Stimulated activated CD4-positive, alpha-beta T cell treated with anti-CD3 and anti-CD28 coated beads, Interleukin-15, amount 100 ng/mL, for 1 hour (primary cell): ENCODE measurements around the gene NOP56.
"Not testable (repeated sequence)": the region's sequence is repeated elsewhere in the genome, so short reads cannot be mapped to it uniquely, and the experiment has no call there.

ENCODE experiments used
- DNase-seq, 2 donors: peaks; one replicate each; pipeline ENCODE4 v3.0.0-alpha.2; 2020; ENCODE audit warnings: low read depth in 1 of 2, low spot score in 1 of 2

NOP56 gene

GRCh38 chr20:2640899-2641298, 11.5 kb upstream of the NOP56 start:
- DNase-seq, result no peak

- DNase-seq, result no peak
Measured at GRCh38 chr20:2643708-2644107, 8.7 kb upstream of the NOP56 start.

GRCh38 chr20:2652724-2653555, 508 bp downstream of the NOP56 start:
- DNase-seq, result peak in 1 of 2 donors; percentile 48

GRCh38 chr20:2653556-2654383, 1.3 kb downstream of the NOP56 start:
- no peak for DNase-seq

DNA sequence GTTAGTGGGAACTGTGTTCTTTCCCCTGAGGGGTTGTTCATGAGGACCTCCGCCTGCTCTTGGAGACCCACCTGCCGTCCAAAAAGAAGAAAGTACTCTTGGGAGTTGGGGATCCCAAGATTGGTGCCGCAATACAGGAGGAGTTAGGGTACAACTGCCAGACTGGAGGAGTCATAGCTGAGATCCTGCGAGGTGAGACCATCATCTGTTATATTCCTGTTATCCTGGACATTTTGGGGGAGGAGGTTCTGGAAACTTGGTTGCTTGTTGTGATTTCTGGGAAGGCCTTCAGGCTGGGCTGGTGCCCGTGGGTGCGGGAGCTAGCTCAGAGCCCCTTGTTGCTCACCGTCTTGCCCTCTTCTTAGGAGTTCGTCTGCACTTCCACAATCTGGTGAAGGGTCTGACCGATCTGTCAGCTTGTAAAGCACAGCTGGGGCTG, 2.0 kb downstream of the NOP56 start:
- DNase-seq, result no peak

DNA sequence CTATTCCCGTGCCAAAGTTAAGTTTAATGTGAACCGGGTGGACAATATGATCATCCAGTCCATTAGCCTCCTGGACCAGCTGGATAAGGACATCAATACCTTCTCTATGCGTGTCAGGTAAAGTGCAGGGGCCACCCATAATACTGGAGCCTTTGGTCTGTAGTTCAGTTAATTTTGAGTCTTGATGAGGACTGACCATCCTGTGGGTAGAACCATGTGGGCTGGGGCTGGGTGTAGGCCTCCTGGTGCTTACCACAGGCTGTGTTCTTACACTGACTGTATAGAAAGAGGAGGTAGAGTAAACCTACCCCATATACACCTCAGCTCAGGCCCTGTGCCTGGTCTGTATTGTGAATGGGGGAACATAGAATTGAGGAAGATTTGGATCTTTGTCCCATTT, 2.4 kb downstream of the NOP56 start:
- DNase-seq, result no peak

DNA sequence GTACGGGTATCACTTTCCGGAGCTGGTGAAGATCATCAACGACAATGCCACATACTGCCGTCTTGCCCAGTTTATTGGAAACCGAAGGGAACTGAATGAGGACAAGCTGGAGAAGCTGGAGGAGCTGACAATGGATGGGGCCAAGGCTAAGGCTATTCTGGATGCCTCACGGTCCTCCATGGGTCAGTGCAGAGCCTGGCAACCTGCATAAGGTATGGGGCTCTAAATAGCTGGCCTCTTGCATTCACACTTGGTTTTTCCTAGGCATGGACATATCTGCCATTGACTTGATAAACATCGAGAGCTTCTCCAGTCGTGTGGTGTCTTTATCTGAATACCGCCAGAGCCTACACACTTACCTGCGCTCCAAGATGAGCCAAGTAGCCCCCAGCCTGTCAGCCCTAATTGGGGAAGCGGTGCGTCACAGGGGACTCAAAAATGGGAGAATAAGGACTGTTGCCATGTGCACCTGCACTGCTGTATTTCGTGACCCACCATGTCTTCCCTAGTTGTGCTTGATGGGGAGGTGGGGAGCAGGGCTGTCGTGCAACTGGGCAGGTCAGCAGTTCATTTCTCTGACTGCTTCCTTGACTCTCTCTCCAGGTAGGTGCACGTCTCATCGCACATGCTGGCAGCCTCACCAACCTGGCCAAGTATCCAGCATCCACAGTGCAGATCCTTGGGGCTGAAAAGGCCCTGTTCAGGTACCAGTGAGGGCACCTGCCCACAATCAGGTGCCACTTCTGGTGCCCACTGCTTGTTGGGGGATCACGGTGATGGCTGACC, 3.1 kb downstream of the NOP56 start:
- DNase-seq, result no peak

DNA sequence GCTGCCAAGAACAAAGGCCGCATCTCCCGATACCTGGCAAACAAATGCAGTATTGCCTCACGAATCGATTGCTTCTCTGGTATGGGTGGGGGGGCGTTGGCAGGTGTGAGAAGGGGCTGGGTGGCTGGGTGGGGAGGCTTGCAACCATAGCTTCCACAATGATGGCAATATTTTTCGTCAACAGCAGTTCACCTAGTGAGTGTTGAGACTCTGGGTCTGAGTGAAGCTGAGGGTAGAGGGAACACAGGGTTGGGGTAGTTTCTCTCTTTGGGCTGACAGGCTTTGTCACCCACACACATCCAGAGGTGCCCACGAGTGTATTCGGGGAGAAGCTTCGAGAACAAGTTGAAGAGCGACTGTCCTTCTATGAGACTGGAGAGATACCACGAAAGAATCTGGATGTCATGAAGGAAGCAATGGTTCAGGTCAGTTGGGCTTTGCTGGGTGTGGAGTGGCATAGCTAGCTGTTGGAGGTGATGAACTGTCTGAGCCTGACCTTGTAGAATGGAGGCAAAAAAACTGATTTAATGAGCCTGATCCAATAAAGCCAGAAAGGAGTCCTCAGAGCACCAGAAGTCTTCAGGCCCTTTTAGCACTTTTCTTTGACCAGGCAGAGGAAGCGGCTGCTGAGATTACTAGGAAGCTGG, 4.2 kb downstream of the NOP56 start:
- no peak for DNase-seq

DNA sequence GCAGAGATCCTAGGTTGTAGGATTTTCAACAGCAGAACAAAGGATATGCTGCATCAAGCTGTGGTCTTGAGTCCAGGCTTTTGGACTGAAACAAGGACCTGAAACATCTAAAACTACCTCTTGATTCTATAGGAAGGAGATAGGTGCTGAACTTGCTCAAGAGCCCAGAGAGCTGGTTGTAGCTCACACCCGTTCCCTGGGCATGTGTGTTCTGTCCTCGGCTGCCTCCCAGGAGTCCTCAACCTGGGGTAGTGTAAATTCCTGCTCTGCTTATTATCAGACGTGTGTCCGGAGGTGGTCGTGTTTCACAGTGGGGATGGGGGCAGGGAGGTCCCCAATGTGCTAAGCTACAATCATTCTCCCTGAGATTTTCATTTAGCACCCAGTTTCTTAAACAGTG, 4.8 kb downstream of the NOP56 start:
- DNase-seq, result no peak

GRCh38 chr20:2657674-2658073, 5.2 kb downstream of the NOP56 start:
- no peak for DNase-seq

DNA sequence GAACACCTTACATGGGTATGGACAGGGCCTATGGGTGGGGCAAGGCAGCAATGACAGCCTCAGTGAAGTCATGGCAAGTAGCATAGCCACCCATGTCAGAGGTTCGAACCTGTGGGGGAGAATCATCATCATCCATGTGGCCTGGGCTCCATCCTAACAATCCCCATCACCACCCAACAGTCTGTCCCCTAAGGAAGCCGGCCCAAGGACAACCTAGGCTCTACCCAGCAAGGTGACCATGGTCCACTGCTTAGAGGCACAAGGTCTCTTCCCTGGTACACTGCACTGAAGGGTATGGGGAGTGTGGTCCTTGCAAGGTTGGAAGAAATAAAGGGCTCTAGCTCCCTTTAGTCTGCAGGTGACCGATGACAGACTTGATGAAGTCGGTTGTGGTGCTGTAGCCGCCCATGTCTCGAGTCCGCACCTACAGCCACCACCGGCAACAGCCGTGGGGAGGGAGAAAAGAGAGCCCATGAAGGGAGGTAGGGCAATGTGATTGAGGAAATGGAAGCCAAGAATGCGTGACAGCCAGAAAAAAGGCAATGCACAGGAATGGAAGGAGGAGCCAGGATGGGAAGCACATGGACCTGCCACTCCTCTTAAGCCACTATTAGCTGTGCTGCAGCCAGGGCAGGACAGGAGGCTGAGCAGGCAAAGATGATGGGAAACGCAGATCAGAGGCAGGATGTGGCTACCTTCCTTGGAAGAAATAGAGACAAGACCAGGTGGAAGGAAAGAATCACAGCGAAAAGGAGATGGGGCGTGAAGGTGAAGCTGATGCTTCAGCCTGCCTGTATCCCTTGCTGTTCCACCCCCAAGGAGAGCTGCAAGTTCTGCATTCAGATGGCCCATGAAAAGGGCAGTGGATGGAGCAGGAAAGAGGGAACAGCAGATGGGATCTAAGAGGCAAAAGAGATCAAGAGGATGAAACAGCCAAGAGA, 6.3 kb downstream of the NOP56 start:
- no peak for DNase-seq

- no peak for DNase-seq
Measured at GRCh38 chr20:2659547-2659946, 7.1 kb downstream of the NOP56 start.

DNA sequence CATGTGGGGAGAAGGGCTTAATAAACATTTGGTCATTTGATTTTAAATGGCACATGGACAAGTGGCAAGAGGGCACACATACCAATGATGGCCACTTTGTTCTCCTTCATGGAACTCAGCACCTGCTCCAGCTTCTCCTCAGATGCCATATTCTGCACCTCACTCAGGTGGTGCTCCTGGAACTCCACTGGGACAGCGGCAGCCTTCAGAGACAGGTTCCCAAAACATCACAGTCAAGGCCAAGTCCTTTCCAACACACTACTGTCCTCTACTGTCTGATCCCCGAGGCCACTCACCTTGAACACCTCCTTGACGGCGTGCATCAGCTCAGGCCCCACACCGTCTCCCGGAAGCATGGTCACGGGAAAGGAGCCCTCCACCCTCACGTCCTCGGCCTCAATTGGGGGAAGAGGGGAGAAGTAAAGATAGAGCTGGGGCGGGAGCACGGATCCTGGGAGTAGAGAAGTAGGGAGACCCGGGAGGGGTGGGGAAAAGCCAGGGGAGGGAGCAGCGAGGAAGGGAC, 11.0 kb downstream of the NOP56 start:
- DNase-seq, result no peak

DNA sequence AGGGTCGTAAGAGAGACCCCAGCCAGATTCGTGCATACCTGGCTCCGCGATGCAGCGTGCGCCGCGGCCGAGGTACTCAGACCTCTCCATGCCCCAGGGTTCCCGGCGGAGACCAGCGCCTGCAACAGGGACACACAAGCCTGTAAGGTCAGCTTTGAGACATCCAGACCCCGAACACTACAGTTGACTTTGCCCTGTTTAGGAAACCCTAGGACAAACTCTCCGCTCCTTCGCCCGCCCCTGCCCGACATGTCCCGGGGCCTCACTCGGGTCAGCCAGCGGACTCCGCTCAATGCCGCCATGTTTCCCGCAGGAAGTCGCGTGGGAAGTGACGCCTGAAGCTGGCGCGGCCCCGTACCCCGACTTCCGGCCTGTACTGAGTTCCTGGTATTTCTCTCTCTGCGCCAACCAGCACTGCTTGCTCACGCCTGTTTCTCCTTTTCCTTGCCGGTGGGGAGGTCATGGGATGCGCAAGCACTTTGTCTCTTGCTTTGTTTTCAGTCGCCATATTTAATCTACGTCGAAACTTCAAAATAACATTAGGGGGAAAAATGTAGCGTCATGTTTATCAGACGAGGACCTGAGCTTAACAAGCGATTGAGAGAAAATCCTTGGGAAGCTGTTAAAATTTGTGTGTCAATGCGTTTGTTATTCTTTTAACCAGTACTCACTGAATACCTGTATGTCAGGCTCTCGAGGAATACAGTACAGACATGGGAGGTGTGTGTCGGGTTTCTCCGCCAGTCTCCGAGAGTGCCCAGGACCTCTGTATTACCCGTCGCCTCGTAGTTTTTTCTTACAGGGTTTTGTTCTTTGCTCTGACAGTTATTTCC, 11.7 kb downstream of the NOP56 start, which contains the start of gene IDH3B:
TSS of gene IDH3B (minus strand) at position 330 of the 833 bp plus-strand sequence. CDS start at position 302, 28 bp downstream.
- peak; percentile 80 to 81 for DNase-seq

- DNase-seq, result no peak
Measured at GRCh38 chr20:2671977-2672376, 19.5 kb downstream of the NOP56 start.

DNA sequence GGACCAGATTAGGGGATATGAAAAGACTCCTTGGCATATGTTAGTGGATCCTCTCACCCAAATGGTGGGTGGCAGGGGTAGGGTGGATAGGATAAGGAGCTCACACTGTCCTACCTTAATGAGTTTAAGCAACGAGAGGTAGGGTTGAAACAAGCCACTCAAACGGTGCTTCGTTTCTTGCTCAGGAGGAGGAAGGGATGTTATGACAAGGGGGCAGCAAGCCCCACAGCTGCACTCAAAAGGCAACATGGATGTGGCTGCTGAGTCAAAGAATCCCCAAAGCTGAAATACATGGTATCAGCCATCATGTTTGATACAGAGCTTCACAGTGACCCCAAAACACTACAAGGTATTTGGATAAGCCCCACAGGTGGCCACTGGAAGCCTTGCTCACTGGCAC, 20.0 kb downstream of the NOP56 start:
- DNase-seq, result no peak

GRCh38 chr20:2673453-2673852, 21.0 kb downstream of the NOP56 start:
- no peak for DNase-seq

- no peak for DNase-seq
Measured at GRCh38 chr20:2680046-2680445, 27.6 kb downstream of the NOP56 start.

DNA sequence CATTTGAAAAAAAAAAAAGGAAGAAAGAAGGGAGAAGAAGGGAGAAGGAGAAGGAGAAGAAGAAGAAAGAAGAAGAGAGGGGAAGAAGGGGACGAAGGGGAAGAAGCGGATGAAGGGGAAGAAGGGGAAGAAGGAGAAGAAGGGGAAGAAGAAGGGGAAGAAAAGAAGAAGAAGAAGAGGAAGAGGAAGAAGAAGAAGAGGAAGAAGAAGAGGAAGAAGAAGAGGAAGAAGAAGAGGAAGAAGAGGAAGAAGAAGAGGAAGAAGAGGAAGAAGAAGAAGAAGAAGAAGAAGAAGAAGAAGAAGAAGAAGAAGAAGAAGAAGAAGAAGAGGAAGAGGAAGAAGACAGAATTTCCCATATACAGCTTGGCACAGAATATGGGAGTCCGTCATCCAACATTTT, 29.6 kb downstream of the NOP56 start:
- DNase-seq, result not testable (repeated sequence)
